Mesenchymal stem cell (in vitro differentiated cells and primary cell): ENCODE measurements around the gene BNIP2.
"Not testable (repeated sequence)": the region's sequence is repeated elsewhere in the genome, so short reads cannot be mapped to it uniquely, and the experiment has no call there.

Experiments used
- DNase-seq: peaks from one replicate; pipeline ENCODE4 v3.0.0-alpha.2; 2013
- H2AFZ ChIP-seq: one replicate; pipeline ENCODE4 v1.6.1; 2013; ENCODE audit warnings: low read depth, mild to moderate bottlenecking, control low read depth, inconsistent platforms, low read length, moderate library complexity
- H2AK5ac ChIP-seq: 2 replicates; pipeline ENCODE4 v1.6.1; 2013; ENCODE audit warnings: low read length, moderate library complexity, mild to moderate bottlenecking, inconsistent platforms; ENCODE audit not compliant: severe bottlenecking
- H2BK120ac ChIP-seq: one replicate; pipeline ENCODE4 v1.6.1; 2013; ENCODE audit warnings: low read depth, mild to moderate bottlenecking, inconsistent platforms, low read length, moderate library complexity
- H2BK12ac ChIP-seq, 2 experiments: one replicate each; pipeline ENCODE4 v1.6.1; 2013; ENCODE audit warnings: inconsistent platforms in 2 of 2, low read length in 2 of 2, mild to moderate bottlenecking in 2 of 2, moderate library complexity in 2 of 2, control low read depth in 1 of 2
- H2BK15ac ChIP-seq: one replicate; pipeline ENCODE4 v1.6.1; 2013; ENCODE audit warnings: mild to moderate bottlenecking, low read depth, inconsistent platforms; ENCODE audit not compliant: poor library complexity, severe bottlenecking
- H2BK5ac ChIP-seq: 2 replicates; pipeline ENCODE4 v1.6.1; 2013; ENCODE audit warnings: low read depth, mild to moderate bottlenecking, low read length, control low read depth, inconsistent platforms; ENCODE audit not compliant: poor library complexity, severe bottlenecking
- H3K14ac ChIP-seq, 2 experiments: one replicate each; pipeline ENCODE4 v1.6.1; 2013; ENCODE audit warnings: inconsistent platforms in 2 of 2, low read length in 2 of 2, control low read depth in 1 of 2, mild to moderate bottlenecking in 1 of 2, moderate library complexity in 1 of 2
- H3K18ac ChIP-seq, 2 experiments: one replicate each; pipeline ENCODE4 v1.6.1; 2013; ENCODE audit warnings: inconsistent platforms in 2 of 2, low read length in 2 of 2, control low read depth in 1 of 2, low read depth in 1 of 2, mild to moderate bottlenecking in 1 of 2
- H3K23ac ChIP-seq, 2 experiments: one replicate each; pipeline ENCODE4 v1.6.1; 2013; ENCODE audit warnings: inconsistent platforms in 2 of 2, low read length in 2 of 2, mild to moderate bottlenecking in 2 of 2, moderate library complexity in 2 of 2, control low read depth in 1 of 2
- H3K27ac ChIP-seq: 2 replicates; pipeline ENCODE4 v1.5.1; 2013; ENCODE audit warnings: mild to moderate bottlenecking, moderate library complexity, low read length, control low read depth, inconsistent platforms; ENCODE audit not compliant: poor library complexity, severe bottlenecking
- H3K27me3 ChIP-seq, 2 experiments: 2 replicates each; pipeline versions ENCODE4 v1.6.1 to v1.7.0; 2013; ENCODE audit warnings: low read length in 2 of 2, mild to moderate bottlenecking in 2 of 2, moderate library complexity in 2 of 2, control low read depth in 1 of 2, inconsistent platforms in 1 of 2; ENCODE audit not compliant: control insufficient read depth in 1 of 2, insufficient read depth in 1 of 2
- H3K36me3 ChIP-seq, 2 experiments: 2 replicates each; pipeline versions ENCODE4 v1.6.1 to v1.7.0; 2013; ENCODE audit warnings: low read length in 2 of 2, control low read depth in 1 of 2, inconsistent platforms in 1 of 2, low read depth in 1 of 2, mild to moderate bottlenecking in 1 of 2; ENCODE audit not compliant: insufficient read depth in 2 of 2, control insufficient read depth in 1 of 2
- H3K4ac ChIP-seq, 2 experiments: one replicate each; pipeline ENCODE4 v1.6.1; 2013; ENCODE audit warnings: inconsistent platforms in 2 of 2, low read length in 2 of 2, mild to moderate bottlenecking in 2 of 2, moderate library complexity in 2 of 2, control low read depth in 1 of 2, low read depth in 1 of 2
- H3K4me1 ChIP-seq: 2 replicates; pipeline ENCODE4 v1.6.1; 2013; ENCODE audit warnings: low read depth, low read length, control low read depth; ENCODE audit not compliant: control insufficient read depth, insufficient read depth
- H3K4me2 ChIP-seq: 2 replicates; pipeline ENCODE4 v1.6.1; 2013; ENCODE audit warnings: low read length, mild to moderate bottlenecking, inconsistent platforms; ENCODE audit not compliant: poor library complexity, severe bottlenecking
- H3K4me3 ChIP-seq, 2 experiments: 2 replicates each; pipeline versions ENCODE4 v1.5.1 to v1.7.0; 2013; ENCODE audit warnings: low read length in 2 of 2, mild to moderate bottlenecking in 2 of 2, control low read depth in 1 of 2, low read depth in 1 of 2; ENCODE audit not compliant: insufficient read depth in 1 of 2
- H3K79me1 ChIP-seq: replicated peaks from 2 replicates; pipeline ENCODE4 v1.6.1; 2013; ENCODE audit warnings: mild to moderate bottlenecking, control low read depth, low read length, inconsistent platforms; ENCODE audit not compliant: poor library complexity, severe bottlenecking
- H3K9ac ChIP-seq: 2 replicates; pipeline ENCODE4 v1.7.0; 2013; ENCODE audit warnings: mild to moderate bottlenecking, low read length, moderate library complexity
- H3K9me3 ChIP-seq: 2 replicates; pipeline ENCODE4 v1.7.0; 2013; ENCODE audit warnings: mild to moderate bottlenecking, low read length; ENCODE audit not compliant: control insufficient read depth
- H4K8ac ChIP-seq: one replicate; pipeline ENCODE4 v1.6.1; 2013; ENCODE audit warnings: inconsistent platforms, mild to moderate bottlenecking, low read length, moderate library complexity
- H4K91ac ChIP-seq: one replicate; pipeline ENCODE4 v1.6.1; 2013; ENCODE audit warnings: mild to moderate bottlenecking, low read length, inconsistent platforms
- WGBS: methylation state at CpG from one replicate; pipeline ENCODE4 v1.1.7; 2013; ENCODE audit warnings: mixed read lengths; 5-methylcytosine and 5-hydroxymethylcytosine counted together

The BNIP2 gene

GRCh38 chr15:59702351-59702750, 13.2 kb upstream of the BNIP2 start:
- no peak for DNase-seq
- H2BK12ac ChIP-seq, result no peak overlapping the region
- peaks cover 0 to 3% of the 10 kb centered on the region in 2 experiments for H3K27me3 ChIP-seq
- H4K91ac ChIP-seq, result no peak overlapping the region
- H3K23ac ChIP-seq, result no peak overlapping the region
- H3K4me3 ChIP-seq, result no peak overlapping the region
- H4K8ac ChIP-seq, result no peak overlapping the region
- no peaks in the 10 kb centered on the region for H3K4me1 ChIP-seq
- no peak overlapping the region for H3K27ac ChIP-seq
- H3K36me3 ChIP-seq, result no peaks in the 10 kb centered on the region
- no peak overlapping the region for H2BK120ac ChIP-seq
- no peak overlapping the region for H3K4me2 ChIP-seq
- H2BK5ac ChIP-seq, result no peak overlapping the region
- no peak overlapping the region for H3K4ac ChIP-seq
- H2AK5ac ChIP-seq, result no peak overlapping the region
- no peak overlapping the region for H3K14ac ChIP-seq
- H3K18ac ChIP-seq, result no peak overlapping the region
- no peak overlapping the region for H2BK15ac ChIP-seq
- peaks cover 3% of the 10 kb centered on the region for H3K9me3 ChIP-seq
- no peak overlapping the region for H2AFZ ChIP-seq
- no peaks in the 10 kb centered on the region for H3K79me1 ChIP-seq
- H3K9ac ChIP-seq, result no peak overlapping the region

GRCh38 chr15:59701880-59702279, 12.8 kb upstream of the BNIP2 start:
- Histone ChIP-seq H3K9me3 (no peaks in the 10 kb centered on the region), H3K79me1 (no peaks in the 10 kb centered on the region), H2AK5ac (no peak overlapping the region), H4K91ac (no peak overlapping the region), H3K27me3 (peaks cover 0 to 3% of the 10 kb centered on the region in 2 experiments), H4K8ac (no peak overlapping the region), H3K4me2 (no peak overlapping the region), H3K36me3 (no peaks in the 10 kb centered on the region), H2AFZ (no peak overlapping the region), H3K18ac (no peak overlapping the region), H2BK120ac (no peak overlapping the region), H3K4me3 (no peak overlapping the region), H3K9ac (no peak overlapping the region), H2BK15ac (no peak overlapping the region), H3K14ac (no peak overlapping the region), H3K4ac (no peak overlapping the region), H2BK5ac (no peak overlapping the region), H3K4me1 (no peaks in the 10 kb centered on the region), H3K23ac (no peak overlapping the region), H3K27ac (no peak overlapping the region), H2BK12ac (no peak overlapping the region)
- 90% methylated on average over 4 of the region's 4 CpGs for WGBS
- DNase-seq, result no peak

GRCh38 chr15:59699810-59700431, 10.8 kb upstream of the BNIP2 start:
- Histone ChIP-seq H3K79me1 (no peaks in the 10 kb centered on the region), H3K9ac (no peak overlapping the region), H2BK15ac (no peak overlapping the region), H2BK120ac (no peak overlapping the region), H2BK5ac (no peak overlapping the region), H3K4me2 (no peak overlapping the region), H3K27ac (no peak overlapping the region), H2AK5ac (no peak overlapping the region), H3K4me3 (no peak overlapping the region), H3K4me1 (no peaks in the 10 kb centered on the region), H3K36me3 (no peaks in the 10 kb centered on the region), H3K14ac (no peak overlapping the region), H3K4ac (no peak overlapping the region), H3K9me3 (no peaks in the 10 kb centered on the region), H3K27me3 (peaks cover 0 to 3% of the 10 kb centered on the region in 2 experiments), H3K18ac (no peak overlapping the region), H3K23ac (no peak overlapping the region), H2BK12ac (no peak overlapping the region), H4K8ac (no peak overlapping the region), H4K91ac (no peak overlapping the region), H2AFZ (no peak overlapping the region)
- no CpG with 5 or more reads among the region's 4 CpGs for WGBS
- no peak for DNase-seq

GRCh38 chr15:59698065-59698464, 8.9 kb upstream of the BNIP2 start:
- not testable (repeated sequence) for H4K91ac ChIP-seq, H3K4me3 ChIP-seq, H2BK5ac ChIP-seq, H3K4me1 ChIP-seq, H2AK5ac ChIP-seq, H3K36me3 ChIP-seq, DNase-seq, H3K79me1 ChIP-seq, H3K14ac ChIP-seq, H4K8ac ChIP-seq, H2BK12ac ChIP-seq, H3K27ac ChIP-seq, H2BK120ac ChIP-seq, H2AFZ ChIP-seq, H3K23ac ChIP-seq, H3K9ac ChIP-seq, H3K4ac ChIP-seq, H3K4me2 ChIP-seq, H2BK15ac ChIP-seq, H3K9me3 ChIP-seq, H3K27me3 ChIP-seq, H3K18ac ChIP-seq
- 89% methylated on average over 4 of the region's 4 CpGs for WGBS
